MCF 10A (cell line): ENCODE measurements around the gene RNF223. TPM values are rescaled to one million over a fixed set of nuclear protein-coding genes. Genes with fewer than 3 reads are reported as not detected.

Source experiments
- BruUV-seq: library from RNA; stranded (reverse); fragments of 400-500 nt; replicated peaks from 2 replicates; lab custom pipeline; 2021; lab: Mats Ljungman, UMichigan
- CTCF ChIA-PET: fragments of 300-600 bp; sonication (Branson Sonifier 250); formaldehyde crosslinking; extraction: SDS; loops from one replicate; lab custom pipeline; 2021; ENCODE audit warnings: antibody characterized with exemption, inconsistent platforms; lab: Yijun Ruan, JAX
- POLR2A ChIA-PET: fragments of 300-600, 350-650 bp; sonication (Branson Sonifier 250); formaldehyde crosslinking; extraction: SDS; loops from one replicate; lab custom pipeline; 2020; ENCODE audit warnings: antibody characterized with exemption, inconsistent platforms; lab: Yijun Ruan, JAX
- DNase-seq: peaks from one replicate; pipeline ENCODE4 v3.0.0-alpha.2; 2018; ENCODE audit not compliant: unreplicated experiment
- H3K27ac Mint-ChIP-seq: one replicate; pipeline ENCODE4 v1.8.0; 2022; ENCODE audit warnings: mild to moderate bottlenecking, low read depth, mixed read lengths; ENCODE audit not compliant: unreplicated experiment
- H3K27me3 Mint-ChIP-seq: one replicate; pipeline ENCODE4 v1.8.0; 2022; ENCODE audit warnings: mixed read lengths; ENCODE audit not compliant: insufficient read depth, unreplicated experiment
- H3K36me3 Mint-ChIP-seq: one replicate; pipeline ENCODE4 v1.8.0; 2022; ENCODE audit warnings: mild to moderate bottlenecking, moderate library complexity, mixed read lengths; ENCODE audit not compliant: insufficient read depth, unreplicated experiment
- H3K4me1 Mint-ChIP-seq: one replicate; pipeline ENCODE4 v1.8.0; 2022; ENCODE audit warnings: mixed read lengths; ENCODE audit not compliant: insufficient read depth, unreplicated experiment
- H3K4me3 Mint-ChIP-seq: one replicate; pipeline ENCODE4 v1.8.0; 2022; ENCODE audit warnings: mild to moderate bottlenecking, moderate library complexity, mixed read lengths; ENCODE audit not compliant: unreplicated experiment
- H3K9me3 Mint-ChIP-seq: one replicate; pipeline ENCODE4 v1.8.0; 2022; ENCODE audit warnings: mixed read lengths; ENCODE audit not compliant: unreplicated experiment
- intact Hi-C: fragments of 100-400 bp; cut with micrococcal nuclease; formaldehyde crosslinking; loops from 2 replicates; pipeline ENCODE4 v1.14.1; 2022
- total RNA-seq: library from RNA; stranded (reverse); gene quantifications from 2 replicates; pipeline ENCODE4 v1.2.3, GENCODE V29; 2022
- TF ChIP-seq, protein P1 (sequence below): fragments of 200-600 bp; IDR thresholded peaks from one replicate; pipeline ENCODE4 v1.8.0; 2022; ENCODE audit warnings: antibody characterized with exemption, mild to moderate bottlenecking; ENCODE audit not compliant: unreplicated experiment

Gene RNF223
- total RNA-seq, 1 experiment from 2014 or later, result 0.30 TPM

DNA sequence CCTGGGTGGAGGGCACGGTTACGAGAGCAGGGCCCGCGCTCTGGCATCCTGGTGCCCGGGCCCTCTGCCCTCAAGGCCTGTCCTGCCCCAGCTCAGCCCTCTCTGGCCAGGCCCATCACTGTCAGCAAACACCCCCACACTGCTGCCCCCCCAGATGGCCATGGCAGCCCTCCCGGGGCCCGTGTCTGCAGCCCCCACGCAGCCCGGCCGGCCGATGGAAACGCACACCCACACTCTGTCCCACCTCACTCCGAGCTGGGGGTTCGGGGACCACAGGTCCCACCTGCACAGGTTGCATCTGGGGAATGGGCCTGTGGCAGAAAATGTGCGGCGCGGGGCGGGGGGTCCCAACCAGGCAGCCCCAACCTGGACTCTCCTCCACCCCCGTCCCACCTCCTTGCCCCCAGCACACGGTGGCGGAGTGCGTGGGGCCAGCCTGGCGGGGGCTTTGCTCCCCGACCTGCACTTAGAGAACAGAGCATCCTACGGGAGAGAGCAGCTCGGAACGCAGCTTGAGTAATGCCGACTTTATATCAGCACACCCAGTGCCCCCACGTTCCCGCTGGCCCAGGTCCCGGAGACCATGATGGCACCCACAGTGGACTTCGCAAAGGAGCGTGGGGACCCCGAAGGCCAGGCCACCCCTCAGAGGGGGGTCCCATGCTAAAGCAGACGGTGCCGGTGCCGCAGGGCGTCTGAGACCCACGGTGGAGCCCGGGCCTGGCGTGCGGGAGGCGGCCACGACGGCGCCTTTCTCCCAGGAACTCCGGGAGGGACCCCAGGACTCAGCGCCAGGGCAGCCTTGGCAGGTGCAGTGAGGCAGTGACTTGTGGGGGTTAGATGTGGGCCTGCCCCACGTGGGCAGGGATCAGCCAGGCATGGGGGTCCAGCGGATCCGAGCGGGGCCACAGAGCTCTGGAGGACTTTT is 7.5 kb upstream of the RNF223 start:
- ChIA-PET POLR2A (no interaction called here), CTCF (no interaction called here)
- peaks cover 11% of the 10 kb centered on the region for H3K36me3 Mint-ChIP-seq
- H3K9me3 Mint-ChIP-seq, result no peaks in the 10 kb centered on the region
- DNase-seq, result no peak
- H3K27ac Mint-ChIP-seq, result no peak overlapping the region
- no peaks in the 10 kb centered on the region for H3K4me1 Mint-ChIP-seq
- BruUV-seq, result no TSS peak
- intact Hi-C loops, result no loop called here
- TF ChIP-seq, protein P1, sequence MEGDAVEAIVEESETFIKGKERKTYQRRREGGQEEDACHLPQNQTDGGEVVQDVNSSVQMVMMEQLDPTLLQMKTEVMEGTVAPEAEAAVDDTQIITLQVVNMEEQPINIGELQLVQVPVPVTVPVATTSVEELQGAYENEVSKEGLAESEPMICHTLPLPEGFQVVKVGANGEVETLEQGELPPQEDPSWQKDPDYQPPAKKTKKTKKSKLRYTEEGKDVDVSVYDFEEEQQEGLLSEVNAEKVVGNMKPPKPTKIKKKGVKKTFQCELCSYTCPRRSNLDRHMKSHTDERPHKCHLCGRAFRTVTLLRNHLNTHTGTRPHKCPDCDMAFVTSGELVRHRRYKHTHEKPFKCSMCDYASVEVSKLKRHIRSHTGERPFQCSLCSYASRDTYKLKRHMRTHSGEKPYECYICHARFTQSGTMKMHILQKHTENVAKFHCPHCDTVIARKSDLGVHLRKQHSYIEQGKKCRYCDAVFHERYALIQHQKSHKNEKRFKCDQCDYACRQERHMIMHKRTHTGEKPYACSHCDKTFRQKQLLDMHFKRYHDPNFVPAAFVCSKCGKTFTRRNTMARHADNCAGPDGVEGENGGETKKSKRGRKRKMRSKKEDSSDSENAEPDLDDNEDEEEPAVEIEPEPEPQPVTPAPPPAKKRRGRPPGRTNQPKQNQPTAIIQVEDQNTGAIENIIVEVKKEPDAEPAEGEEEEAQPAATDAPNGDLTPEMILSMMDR, result no peak
- no peaks in the 10 kb centered on the region for H3K27me3 Mint-ChIP-seq
- no peak overlapping the region for H3K4me3 Mint-ChIP-seq

DNA sequence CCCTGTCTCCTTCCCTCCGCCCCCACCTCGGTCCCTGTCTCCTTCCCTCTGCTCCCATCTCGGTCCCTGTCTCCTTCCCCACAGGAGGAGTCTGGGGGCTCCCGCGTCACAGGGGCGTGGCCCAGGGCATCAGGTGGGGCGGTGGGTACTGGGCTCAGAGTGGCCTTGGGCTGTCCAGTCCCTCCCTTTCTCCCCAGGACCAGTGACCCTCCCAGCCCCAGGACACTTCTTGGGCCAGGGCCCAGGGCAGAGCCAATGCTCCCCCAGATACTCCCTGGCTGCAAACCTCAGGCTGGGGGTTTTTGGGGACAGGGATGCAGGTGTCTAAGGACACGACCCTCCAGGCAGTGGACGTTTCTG is 6.8 kb upstream of the RNF223 start:
- no peaks in the 10 kb centered on the region for H3K27me3 Mint-ChIP-seq
- TF ChIP-seq, protein P1, result no peak
- no peaks in the 10 kb centered on the region for H3K9me3 Mint-ChIP-seq
- ChIA-PET CTCF (no interaction called here), POLR2A (no interaction called here)
- no peak for DNase-seq
- no peak overlapping the region for H3K27ac Mint-ChIP-seq
- BruUV-seq, result no TSS peak
- intact Hi-C loops, result no loop called here
- H3K4me1 Mint-ChIP-seq, result no peaks in the 10 kb centered on the region
- H3K4me3 Mint-ChIP-seq, result no peak overlapping the region
- peaks cover 11% of the 10 kb centered on the region for H3K36me3 Mint-ChIP-seq

DNA sequence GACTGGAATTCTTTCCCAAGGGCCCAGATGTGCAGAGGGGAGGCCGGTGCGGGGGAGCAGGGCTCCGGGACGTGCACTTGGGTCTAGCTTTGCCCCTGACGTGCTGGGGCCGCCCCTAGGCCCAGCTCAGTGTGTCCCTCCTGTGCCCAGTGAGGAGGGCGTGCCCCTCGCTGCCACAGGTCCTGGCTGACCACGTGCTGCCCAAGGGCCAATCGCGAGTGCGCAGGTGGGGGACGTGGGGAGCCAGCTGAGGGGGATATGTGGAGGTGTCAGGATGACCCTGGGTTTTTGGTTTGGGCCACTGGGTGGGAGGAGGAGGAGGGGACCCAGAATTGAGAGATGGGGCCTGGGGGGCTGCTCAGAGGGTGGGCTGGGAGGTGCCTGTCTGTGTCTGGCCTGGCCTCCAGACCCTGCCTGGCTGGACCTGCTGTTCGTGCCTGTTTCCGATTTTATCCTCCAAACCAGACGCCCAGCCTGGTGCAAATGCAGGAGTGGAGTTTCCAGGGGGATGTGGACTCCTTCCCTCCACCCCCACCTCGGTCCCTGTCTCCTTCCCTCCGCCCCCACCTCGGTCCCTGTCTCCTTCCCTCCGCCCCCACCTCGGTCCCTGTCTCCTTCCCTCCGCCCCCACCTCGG is 6.1 kb upstream of the RNF223 start:
- Mint-ChIP-seq H3K4me3 (peak overlapping the region; percentile 69), H3K27ac (peak overlapping the region; percentile 76), H3K4me1 (no peaks in the 10 kb centered on the region), H3K9me3 (no peaks in the 10 kb centered on the region), H3K27me3 (no peaks in the 10 kb centered on the region), H3K36me3 (peaks cover 11% of the 10 kb centered on the region)
- no TSS peak for BruUV-seq
- peak; percentile 76 for DNase-seq
- POLR2A ChIA-PET, result interaction anchor here (0.5 to 1.3 kb wide), 5 partner anchors 12 to 37 kb away, joined by 3 to 6 read pairs (median 4); partner anchors contain the start of gene C1orf159
- intact Hi-C loops, result no loop called here
- TF ChIP-seq, protein P1, result no peak
- CTCF ChIA-PET, result interaction anchor here (0.6 to 1.2 kb wide), 2 partner anchors 96 to 320 kb away, joined by 4 to 6 read pairs; no protein-coding TSS in a partner anchor
